ENCODE measurements around the gene CYP4B1. TPM values are rescaled to one million over a fixed set of nuclear protein-coding genes. Genes with fewer than 3 reads are reported as not detected.
"Not testable (repeated sequence)": the region's sequence is repeated elsewhere in the genome, so short reads cannot be mapped to it uniquely, and the experiment has no call there.

CYP4B1 gene
- total RNA-seq, 1 donor from 2014 or later = not detected

- Histone ChIP-seq H3K27me3 (ENCODE audit: control insufficient read depth in 3 of 3, insufficient read depth in 3 of 3, low read length in 3 of 3) (no peaks in the 10 kb centered on the region), H3K36me3 (ENCODE audit: control insufficient read depth in 3 of 3, insufficient read depth in 3 of 3, low read length in 3 of 3) (peaks cover 0 to 6% (median 0%) of the 10 kb centered on the region in 3 donors), H3K9ac (ENCODE audit: low read depth in 1 of 3, low read length in 3 of 3) (no peak overlapping the region), H3K27ac (ENCODE audit: low read depth, low read length) (no peak overlapping the region), H3K9me3 (ENCODE audit: control insufficient read depth in 3 of 3, low read length in 3 of 3) (no peaks in the 10 kb centered on the region), H3K4me1 (ENCODE audit: control insufficient read depth in 3 of 3, insufficient read depth in 3 of 3, low read length in 3 of 3) (peaks cover 0 to 3% (median 2%) of the 10 kb centered on the region in 3 donors), H3K4me3 (ENCODE audit: low read length in 3 of 3) (no peak overlapping the region)
These were observed 23.5 kb downstream of the CYP4B1 start for GRCh38 chr1:46822248-46822826.

- Histone ChIP-seq H3K27me3 (ENCODE audit: control insufficient read depth in 3 of 3, insufficient read depth in 3 of 3, low read length in 3 of 3) (no peaks in the 10 kb centered on the region), H3K9ac (ENCODE audit: low read depth in 1 of 3, low read length in 3 of 3) (no peak overlapping the region), H3K4me3 (ENCODE audit: low read length in 3 of 3) (no peak overlapping the region), H3K36me3 (ENCODE audit: control insufficient read depth in 3 of 3, insufficient read depth in 3 of 3, low read length in 3 of 3) (peaks cover 0 to 4% (median 0%) of the 10 kb centered on the region in 3 donors), H3K9me3 (ENCODE audit: control insufficient read depth in 3 of 3, low read length in 3 of 3) (no peaks in the 10 kb centered on the region), H3K4me1 (ENCODE audit: control insufficient read depth in 3 of 3, insufficient read depth in 3 of 3, low read length in 3 of 3) (peaks cover 0 to 3% (median 2%) of the 10 kb centered on the region in 3 donors), H3K27ac (ENCODE audit: low read depth, low read length) (no peak overlapping the region)
These were observed 24.3 kb downstream of the CYP4B1 start for GRCh38 chr1:46823151-46823550.

- not testable (repeated sequence) for H3K4me1 ChIP-seq (ENCODE audit: control insufficient read depth in 3 of 3, insufficient read depth in 3 of 3, low read length in 3 of 3); H3K9me3 ChIP-seq (ENCODE audit: control insufficient read depth in 3 of 3, low read length in 3 of 3); H3K27ac ChIP-seq (ENCODE audit: low read depth, low read length); H3K36me3 ChIP-seq (ENCODE audit: control insufficient read depth in 3 of 3, insufficient read depth in 3 of 3, low read length in 3 of 3); H3K9ac ChIP-seq (ENCODE audit: low read depth in 1 of 3, low read length in 3 of 3); H3K27me3 ChIP-seq (ENCODE audit: control insufficient read depth in 3 of 3, insufficient read depth in 3 of 3, low read length in 3 of 3); H3K4me3 ChIP-seq (ENCODE audit: low read length in 3 of 3)
These were observed 28.0 kb downstream of the CYP4B1 start for GRCh38 chr1:46826892-46827291.

GRCh38 chr1:46830665-46831322 is 31.9 kb downstream of the CYP4B1 start:
- no peaks in the 10 kb centered on the region for H3K27me3 ChIP-seq (ENCODE audit: control insufficient read depth in 3 of 3, insufficient read depth in 3 of 3, low read length in 3 of 3)

GRCh38 chr1:46835469-46835868 is 36.6 kb downstream of the CYP4B1 start:
- not testable (repeated sequence) for H3K4me1 ChIP-seq (ENCODE audit: control insufficient read depth in 3 of 3, insufficient read depth in 3 of 3, low read length in 3 of 3); H3K9me3 ChIP-seq (ENCODE audit: control insufficient read depth in 3 of 3, low read length in 3 of 3); H3K27ac ChIP-seq (ENCODE audit: low read depth, low read length); H3K36me3 ChIP-seq (ENCODE audit: control insufficient read depth in 3 of 3, insufficient read depth in 3 of 3, low read length in 3 of 3); H3K4me3 ChIP-seq (ENCODE audit: low read length in 3 of 3); H3K27me3 ChIP-seq (ENCODE audit: control insufficient read depth in 3 of 3, insufficient read depth in 3 of 3, low read length in 3 of 3); H3K9ac ChIP-seq (ENCODE audit: low read depth in 1 of 3, low read length in 3 of 3)

More at GRCh38 chr1:46830665-46831322, 31.9 kb downstream of the CYP4B1 start:
- Histone ChIP-seq H3K9me3 (ENCODE audit: control insufficient read depth in 3 of 3, low read length in 3 of 3) (no peaks in the 10 kb centered on the region), H3K27ac (ENCODE audit: low read depth, low read length) (no peak overlapping the region), H3K36me3 (ENCODE audit: control insufficient read depth in 3 of 3, insufficient read depth in 3 of 3, low read length in 3 of 3) (no peaks in the 10 kb centered on the region), H3K9ac (ENCODE audit: low read depth in 1 of 3, low read length in 3 of 3) (no peak overlapping the region), H3K4me3 (ENCODE audit: low read length in 3 of 3) (no peak overlapping the region), H3K4me1 (ENCODE audit: control insufficient read depth in 3 of 3, insufficient read depth in 3 of 3, low read length in 3 of 3) (no peaks in the 10 kb centered on the region)

GRCh38 chr1:46846386-46846785 is 47.5 kb downstream of the CYP4B1 start:
- H3K27ac ChIP-seq (ENCODE audit: low read depth, low read length); H3K9ac ChIP-seq (ENCODE audit: low read depth in 1 of 3, low read length in 3 of 3); H3K4me3 ChIP-seq (ENCODE audit: low read length in 3 of 3); H3K27me3 ChIP-seq (ENCODE audit: control insufficient read depth in 3 of 3, insufficient read depth in 3 of 3, low read length in 3 of 3); H3K9me3 ChIP-seq (ENCODE audit: control insufficient read depth in 3 of 3, low read length in 3 of 3); H3K36me3 ChIP-seq (ENCODE audit: control insufficient read depth in 3 of 3, insufficient read depth in 3 of 3, low read length in 3 of 3); H3K4me1 ChIP-seq (ENCODE audit: control insufficient read depth in 3 of 3, insufficient read depth in 3 of 3, low read length in 3 of 3): not testable (repeated sequence)

GRCh38 chr1:46857660-46858065 is 58.8 kb downstream of the CYP4B1 start:
- H3K36me3 ChIP-seq (ENCODE audit: control insufficient read depth in 3 of 3, insufficient read depth in 3 of 3, low read length in 3 of 3); H3K4me1 ChIP-seq (ENCODE audit: control insufficient read depth in 3 of 3, insufficient read depth in 3 of 3, low read length in 3 of 3); H3K27ac ChIP-seq (ENCODE audit: low read depth, low read length); H3K9me3 ChIP-seq (ENCODE audit: control insufficient read depth in 3 of 3, low read length in 3 of 3); H3K4me3 ChIP-seq (ENCODE audit: low read length in 3 of 3); H3K27me3 ChIP-seq (ENCODE audit: control insufficient read depth in 3 of 3, insufficient read depth in 3 of 3, low read length in 3 of 3); H3K9ac ChIP-seq (ENCODE audit: low read depth in 1 of 3, low read length in 3 of 3): not testable (repeated sequence)

GRCh38 chr1:46862348-46862747 is 63.5 kb downstream of the CYP4B1 start:
- Histone ChIP-seq H3K27ac (ENCODE audit: low read depth, low read length) (no peak overlapping the region), H3K36me3 (ENCODE audit: control insufficient read depth in 3 of 3, insufficient read depth in 3 of 3, low read length in 3 of 3) (no peaks in the 10 kb centered on the region), H3K4me3 (ENCODE audit: low read length in 3 of 3) (no peak overlapping the region), H3K27me3 (ENCODE audit: control insufficient read depth in 3 of 3, insufficient read depth in 3 of 3, low read length in 3 of 3) (no peaks in the 10 kb centered on the region), H3K9me3 (ENCODE audit: control insufficient read depth in 3 of 3, low read length in 3 of 3) (peaks cover 0 to 6% (median 3%) of the 10 kb centered on the region in 3 donors), H3K4me1 (ENCODE audit: control insufficient read depth in 3 of 3, insufficient read depth in 3 of 3, low read length in 3 of 3) (no peaks in the 10 kb centered on the region), H3K9ac (ENCODE audit: low read depth in 1 of 3, low read length in 3 of 3) (no peak overlapping the region)

Other genes with a start within 250 kb of the CYP4B1 start
- not detected for gene KNCN, start 247.4 kb upstream of the CYP4B1 start, total RNA-seq
- 20.4 TPM for gene MKNK1, start 194.8 kb upstream of the CYP4B1 start, total RNA-seq
- 14.1 TPM for gene MOB3C, start 182.2 kb upstream of the CYP4B1 start, total RNA-seq
- gene ATPAF1, start 130.7 kb upstream of the CYP4B1 start, total RNA-seq = 50.1 TPM
- not detected for gene TEX38, start 127.2 kb upstream of the CYP4B1 start, total RNA-seq
- 50.6 TPM for gene EFCAB14, start 79.9 kb upstream of the CYP4B1 start, total RNA-seq
- gene CYP4A11, start 142.4 kb downstream of the CYP4B1 start, total RNA-seq = under 0.01 TPM
- gene CYP4X1, start 224.6 kb downstream of the CYP4B1 start, total RNA-seq = 3.1 TPM

All from skeletal muscle tissue (tissue), 4 donors.